ENCODE data around the gene WDFY4. TPM values are rescaled to one million over a fixed set of nuclear protein-coding genes. Genes with fewer than 3 reads are reported as not detected.

Gene WDFY4
- total RNA-seq, 3 donors from 2014 or later = 2.3 to 7.0 (median 5.8) TPM

DNA sequence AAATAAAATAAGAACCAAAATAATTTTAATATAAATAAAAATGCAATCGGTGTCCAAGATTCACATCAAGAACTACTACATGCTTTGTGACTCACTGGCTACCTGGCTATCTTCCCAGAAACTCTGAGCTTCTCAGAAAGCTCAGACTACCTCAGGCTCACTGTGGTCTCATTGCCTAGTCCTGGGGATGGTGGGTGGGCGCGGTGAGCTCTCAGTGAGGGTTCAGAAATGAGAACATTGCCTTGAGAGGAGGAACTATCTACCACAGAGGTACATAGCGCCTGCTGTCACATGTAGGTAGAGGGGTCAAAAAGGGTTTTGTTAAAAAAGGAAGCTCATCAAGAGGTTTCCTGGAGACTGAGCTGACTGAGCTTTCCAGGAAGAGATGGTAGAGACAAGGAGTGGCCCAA, 108.0 kb downstream of the WDFY4 start:
- no peaks in the 10 kb centered on the region for H3K36me3 ChIP-seq
- H3K9me3 ChIP-seq = no peaks in the 10 kb centered on the region
- intact Hi-C loops (cut with DNase I; ENCODE audit: low total_unique reads) = no loop called here
- no peak for DNase-seq (ENCODE audit: low spot score in 2 of 2)
- TF ChIP-seq POLR2AphosphoS5 (IDR thresholded peaks at IDR 0.05) (no peak), POLR2A (IDR thresholded peaks at IDR 0.05) (no peak), CTCF (IDR thresholded peaks at IDR 0.05) (no peak)
- no peak overlapping the region for H3K4me3 ChIP-seq
- no peaks in the 10 kb centered on the region for H3K4me1 ChIP-seq
- H3K27ac ChIP-seq = no peak overlapping the region
- no peaks in the 10 kb centered on the region for H3K27me3 ChIP-seq

GRCh38 chr10:48794074-48794473, 109.4 kb downstream of the WDFY4 start:
- Histone ChIP-seq H3K27me3 (no peaks in the 10 kb centered on the region), H3K9me3 (no peaks in the 10 kb centered on the region), H3K4me1 (no peaks in the 10 kb centered on the region), H3K36me3 (no peaks in the 10 kb centered on the region), H3K27ac (no peak overlapping the region), H3K4me3 (no peak overlapping the region)
- no peak for TF ChIP-seq CTCF (IDR thresholded peaks at IDR 0.05)
- no peak for TF ChIP-seq POLR2AphosphoS5 (IDR thresholded peaks at IDR 0.05)
- intact Hi-C loops (cut with DNase I; ENCODE audit: low total_unique reads) = no loop called here
- no peak for DNase-seq (ENCODE audit: low spot score in 2 of 2)

- TF ChIP-seq POLR2AphosphoS5 (IDR thresholded peaks at IDR 0.05) = no peak
- no peak for TF ChIP-seq POLR2A (IDR thresholded peaks at IDR 0.05)
- TF ChIP-seq CTCF (IDR thresholded peaks at IDR 0.05) = no peak
- Histone ChIP-seq H3K27ac (no peak overlapping the region), H3K27me3 (no peaks in the 10 kb centered on the region), H3K9me3 (no peaks in the 10 kb centered on the region), H3K36me3 (no peaks in the 10 kb centered on the region), H3K4me3 (no peak overlapping the region), H3K4me1 (no peaks in the 10 kb centered on the region)
- no peak for DNase-seq (ENCODE audit: low spot score in 2 of 2)
- intact Hi-C loops (cut with DNase I; ENCODE audit: low total_unique reads) = no loop called here
Measured at GRCh38 chr10:48796713-48797245, 112.1 kb downstream of the WDFY4 start.

DNA sequence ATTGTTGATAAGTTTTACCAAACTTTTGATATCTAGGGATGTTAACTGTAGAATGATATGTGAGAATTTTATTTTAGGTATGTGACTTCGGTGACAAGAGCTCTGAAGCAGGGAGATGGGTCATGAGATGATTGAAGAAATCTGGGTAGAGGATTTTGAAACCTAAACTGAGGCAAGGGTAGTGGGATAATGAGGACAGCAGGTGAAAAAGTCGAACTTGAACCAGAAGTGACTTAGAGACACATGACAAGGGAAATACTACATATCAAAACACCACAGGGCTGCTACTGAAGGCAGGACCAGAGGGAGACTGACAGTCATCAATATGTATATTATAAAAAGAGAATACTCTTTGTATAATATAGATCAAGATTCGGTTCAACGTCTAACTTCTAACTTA, 113.2 kb downstream of the WDFY4 start:
- Histone ChIP-seq H3K4me1 (no peaks in the 10 kb centered on the region), H3K27ac (no peak overlapping the region), H3K9me3 (no peaks in the 10 kb centered on the region), H3K27me3 (no peaks in the 10 kb centered on the region), H3K4me3 (no peak overlapping the region), H3K36me3 (no peaks in the 10 kb centered on the region)
- no peak for DNase-seq (ENCODE audit: low spot score in 2 of 2)
- TF ChIP-seq POLR2AphosphoS5 (IDR thresholded peaks at IDR 0.05) = no peak
- no peak for TF ChIP-seq POLR2A (IDR thresholded peaks at IDR 0.05)
- no peak for TF ChIP-seq CTCF (IDR thresholded peaks at IDR 0.05)
- intact Hi-C loops (cut with DNase I; ENCODE audit: low total_unique reads) = no loop called here

GRCh38 chr10:48798481-48799254, 114.0 kb downstream of the WDFY4 start:
- Histone ChIP-seq H3K4me1 (no peaks in the 10 kb centered on the region), H3K27me3 (no peaks in the 10 kb centered on the region), H3K9me3 (no peaks in the 10 kb centered on the region), H3K4me3 (no peak overlapping the region), H3K36me3 (no peaks in the 10 kb centered on the region), H3K27ac (no peak overlapping the region)
- intact Hi-C loops (cut with DNase I; ENCODE audit: low total_unique reads) = no loop called here
- TF ChIP-seq POLR2A (IDR thresholded peaks at IDR 0.05) (no peak), CTCF (IDR thresholded peaks at IDR 0.05) (no peak), POLR2AphosphoS5 (IDR thresholded peaks at IDR 0.05) (no peak)
- DNase-seq (ENCODE audit: low spot score in 2 of 2) = no peak

Measured in breast epithelium (tissue), 4 donors.